GM23338 (cell line): Measurements from ENCODE around the gene CACHD1. TPM values are rescaled to one million over a fixed set of nuclear protein-coding genes. Genes with fewer than 3 reads are reported as not detected.

Source experiments
- ATAC-seq: fragments of 200-7000 bp; cut with Tn5 transposase; 3 replicates; pipeline ENCODE4 v1.9.1; 2020
- DNase-seq: peaks from one replicate; pipeline ENCODE4 v3.0.0-alpha.2; 2015; ENCODE audit warnings: low spot score
- H2AFZ ChIP-seq: fragments of 200-600 bp; sonication (generic); 2 replicates; pipeline ENCODE4 v1.8.0; 2016; ENCODE audit warnings: antibody characterized with exemption, mild to moderate bottlenecking, moderate library complexity
- H3F3A ChIP-seq: fragments of 200-600 bp; sonication (generic); replicated peaks from 2 replicates; pipeline ENCODE4 v1.8.0; 2017; ENCODE audit warnings: antibody characterized with exemption, mixed run types, low read depth
- H3K27ac ChIP-seq: fragments of 200-600 bp; sonication (generic); 2 replicates; pipeline ENCODE4 v1.6.1; 2016; ENCODE audit warnings: low read depth
- H3K27me3 ChIP-seq: fragments of 200-600 bp; sonication (generic); 2 replicates; pipeline ENCODE4 v1.8.0; 2016; ENCODE audit warnings: mild to moderate bottlenecking, mixed run types, moderate library complexity; ENCODE audit not compliant: insufficient read depth
- H3K36me3 ChIP-seq: fragments of 200-600 bp; sonication (generic); 2 replicates; pipeline ENCODE4 v1.8.0; 2016; ENCODE audit warnings: mild to moderate bottlenecking; ENCODE audit not compliant: insufficient read depth
- H3K4me1 ChIP-seq: fragments of 200-600 bp; sonication (generic); 2 replicates; pipeline ENCODE4 v1.8.0; 2016; ENCODE audit warnings: mild to moderate bottlenecking, moderate library complexity; ENCODE audit not compliant: insufficient read depth
- H3K4me2 ChIP-seq: fragments of 200-600 bp; sonication (generic); 2 replicates; pipeline ENCODE4 v1.7.1; 2017; ENCODE audit warnings: mixed run types
- H3K4me3 ChIP-seq: fragments of 200-600 bp; sonication (generic); 2 replicates; pipeline ENCODE4 v1.6.1; 2016; ENCODE audit warnings: mixed run types
- H3K79me2 ChIP-seq: fragments of 200-600 bp; sonication (generic); replicated peaks from 2 replicates; pipeline ENCODE4 v1.8.0; 2017; ENCODE audit warnings: mild to moderate bottlenecking; ENCODE audit not compliant: insufficient read depth
- H3K9me2 ChIP-seq: fragments of 200-600 bp; sonication (generic); 2 replicates; pipeline ENCODE4 v1.8.0; 2017; ENCODE audit not compliant: insufficient read depth
- H4K20me1 ChIP-seq: fragments of 200-600 bp; sonication (generic); replicated peaks from 2 replicates; pipeline ENCODE4 v1.8.0; 2017; ENCODE audit warnings: mild to moderate bottlenecking; ENCODE audit not compliant: insufficient read depth
- H3K27ac Mint-ChIP-seq: 2 replicates; pipeline ENCODE4 v1.8.0; 2020; ENCODE audit warnings: inconsistent platforms, mild to moderate bottlenecking, moderate library complexity, mixed read lengths
- H3K27me3 Mint-ChIP-seq: 3 replicates; pipeline ENCODE4 v1.8.0; 2022; ENCODE audit warnings: low read depth, mild to moderate bottlenecking, moderate library complexity, mixed read lengths, inconsistent platforms; ENCODE audit not compliant: insufficient read depth, poor library complexity
- H3K36me3 Mint-ChIP-seq: 3 replicates; pipeline ENCODE4 v1.8.0; 2021; ENCODE audit warnings: low read depth, mild to moderate bottlenecking, inconsistent platforms, moderate library complexity, mixed read lengths
- H3K4me1 Mint-ChIP-seq: 3 replicates; pipeline ENCODE4 v1.8.0; 2020; ENCODE audit warnings: mild to moderate bottlenecking, inconsistent platforms, mixed read lengths
- H3K4me3 Mint-ChIP-seq: 3 replicates; pipeline ENCODE4 v1.8.0; 2021; ENCODE audit warnings: moderate library complexity, mild to moderate bottlenecking, inconsistent platforms, mixed read lengths
- H3K9me3 Mint-ChIP-seq: 3 replicates; pipeline ENCODE4 v1.8.0; 2020; ENCODE audit warnings: moderate library complexity, mild to moderate bottlenecking, inconsistent platforms, mixed read lengths
- CREB1 ChIP-seq: fragments of 250-450 bp; sonication (Bioruptor Pico); IDR thresholded peaks from 2 replicates; pipeline ENCODE4 v1.5.0; 2020; ENCODE audit warnings: low read depth, mild to moderate bottlenecking, moderate library complexity
- JUNB ChIP-seq: IDR thresholded peaks from one replicate; pipeline ENCODE4 v1.6.1; 2016; ENCODE audit warnings: antibody characterized with exemption; ENCODE audit not compliant: unreplicated experiment
- POLR2AphosphoS5 ChIP-seq: IDR thresholded peaks from 2 replicates; pipeline ENCODE4 v1.6.1; 2016; ENCODE audit warnings: antibody characterized with exemption, low read depth
- ZNF114 ChIP-seq: fragments of 250-450 bp; sonication (Bioruptor Pico); IDR thresholded peaks from 2 replicates; pipeline ENCODE4 v1.5.0; 2020; ENCODE audit warnings: mild to moderate bottlenecking, moderate library complexity
- polyA plus RNA-seq: library from polyadenylated mRNA; unstranded; fragments of >200 nt; fragmentation: Nextera tagmentation; extraction: Ambion mirVana; gene quantifications from 2 replicates; pipeline ENCODE4 v1.2.1, GENCODE V29; 2016
- total RNA-seq: library from RNA; depleted of rRNA; stranded (reverse); fragments of >200 nt; shearing (Covaris generic); gene quantifications from 2 replicates; pipeline ENCODE4 v1.2.3, GENCODE V29; 2014
- TF ChIP-seq, protein P1 (sequence below): fragments of 250-450 bp; sonication (Bioruptor Pico); IDR thresholded peaks from 2 replicates; pipeline ENCODE4 v1.5.0; 2020; ENCODE audit warnings: mild to moderate bottlenecking, moderate library complexity
- TF ChIP-seq, protein P2 (sequence below): IDR thresholded peaks from one replicate; pipeline ENCODE4 v1.6.1; 2018; ENCODE audit warnings: antibody characterized with exemption; ENCODE audit not compliant: unreplicated experiment

CACHD1 gene
- total and polyA plus RNA-seq, 2 experiments from 2014 or later: 12.6 to 43.7 TPM

DNA sequence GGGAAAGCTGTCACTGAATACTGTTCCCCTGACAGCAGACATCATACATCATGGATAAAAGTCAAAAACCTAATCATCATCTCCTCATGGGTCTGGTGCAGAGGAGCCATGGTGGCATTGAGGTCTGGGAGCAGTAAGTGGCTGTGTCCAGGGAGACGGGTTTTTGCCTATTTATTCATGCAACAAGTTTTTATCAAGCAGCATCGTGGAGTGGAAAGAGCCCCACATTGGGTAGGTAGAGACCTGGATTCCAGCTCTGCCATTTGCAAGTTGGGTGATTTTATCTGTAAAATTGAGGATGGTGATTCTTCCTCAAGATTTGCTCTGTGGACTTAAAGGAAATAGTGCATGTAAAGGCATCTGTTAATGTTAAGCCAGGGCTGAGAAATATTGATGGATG lies 4.2 kb downstream of the CACHD1 start:
- H3K27ac Mint-ChIP-seq: no peak overlapping the region
- peaks cover 49% of the 10 kb centered on the region for H3K4me1 ChIP-seq
- H3F3A ChIP-seq: no peaks in the 10 kb centered on the region
- peak overlapping the region; percentile 88; the same call in 1 of the 2 replicates for H3K27ac ChIP-seq
- H3K36me3 Mint-ChIP-seq: peaks cover 20% of the 10 kb centered on the region
- no peaks in the 10 kb centered on the region for H3K9me3 Mint-ChIP-seq
- peak overlapping the region; percentile 39 for H3K4me3 ChIP-seq
- H3K4me2 ChIP-seq: peak overlapping the region; percentile 59
- DNase-seq (no peak), ATAC-seq (no peak)
- peaks cover 3% of the 10 kb centered on the region; the same call in 1 of the 2 replicates for H4K20me1 ChIP-seq
- peaks cover 57% of the 10 kb centered on the region for H3K4me1 Mint-ChIP-seq
- peak overlapping the region; percentile 53 for H3K4me3 Mint-ChIP-seq
- peaks cover 18% of the 10 kb centered on the region for H3K27me3 Mint-ChIP-seq
- H2AFZ ChIP-seq: no peak overlapping the region
- H3K27me3 ChIP-seq: peaks cover 4% of the 10 kb centered on the region
- no peaks in the 10 kb centered on the region for H3K9me2 ChIP-seq
- H3K79me2 ChIP-seq: peaks cover 73% of the 10 kb centered on the region
- TF ChIP-seq JUNB (no peak), POLR2AphosphoS5 (no peak), ZNF114 (CRISPR knock-in tag) (no peak), CREB1 (CRISPR knock-in tag) (no peak)
- TF ChIP-seq, protein P1, sequence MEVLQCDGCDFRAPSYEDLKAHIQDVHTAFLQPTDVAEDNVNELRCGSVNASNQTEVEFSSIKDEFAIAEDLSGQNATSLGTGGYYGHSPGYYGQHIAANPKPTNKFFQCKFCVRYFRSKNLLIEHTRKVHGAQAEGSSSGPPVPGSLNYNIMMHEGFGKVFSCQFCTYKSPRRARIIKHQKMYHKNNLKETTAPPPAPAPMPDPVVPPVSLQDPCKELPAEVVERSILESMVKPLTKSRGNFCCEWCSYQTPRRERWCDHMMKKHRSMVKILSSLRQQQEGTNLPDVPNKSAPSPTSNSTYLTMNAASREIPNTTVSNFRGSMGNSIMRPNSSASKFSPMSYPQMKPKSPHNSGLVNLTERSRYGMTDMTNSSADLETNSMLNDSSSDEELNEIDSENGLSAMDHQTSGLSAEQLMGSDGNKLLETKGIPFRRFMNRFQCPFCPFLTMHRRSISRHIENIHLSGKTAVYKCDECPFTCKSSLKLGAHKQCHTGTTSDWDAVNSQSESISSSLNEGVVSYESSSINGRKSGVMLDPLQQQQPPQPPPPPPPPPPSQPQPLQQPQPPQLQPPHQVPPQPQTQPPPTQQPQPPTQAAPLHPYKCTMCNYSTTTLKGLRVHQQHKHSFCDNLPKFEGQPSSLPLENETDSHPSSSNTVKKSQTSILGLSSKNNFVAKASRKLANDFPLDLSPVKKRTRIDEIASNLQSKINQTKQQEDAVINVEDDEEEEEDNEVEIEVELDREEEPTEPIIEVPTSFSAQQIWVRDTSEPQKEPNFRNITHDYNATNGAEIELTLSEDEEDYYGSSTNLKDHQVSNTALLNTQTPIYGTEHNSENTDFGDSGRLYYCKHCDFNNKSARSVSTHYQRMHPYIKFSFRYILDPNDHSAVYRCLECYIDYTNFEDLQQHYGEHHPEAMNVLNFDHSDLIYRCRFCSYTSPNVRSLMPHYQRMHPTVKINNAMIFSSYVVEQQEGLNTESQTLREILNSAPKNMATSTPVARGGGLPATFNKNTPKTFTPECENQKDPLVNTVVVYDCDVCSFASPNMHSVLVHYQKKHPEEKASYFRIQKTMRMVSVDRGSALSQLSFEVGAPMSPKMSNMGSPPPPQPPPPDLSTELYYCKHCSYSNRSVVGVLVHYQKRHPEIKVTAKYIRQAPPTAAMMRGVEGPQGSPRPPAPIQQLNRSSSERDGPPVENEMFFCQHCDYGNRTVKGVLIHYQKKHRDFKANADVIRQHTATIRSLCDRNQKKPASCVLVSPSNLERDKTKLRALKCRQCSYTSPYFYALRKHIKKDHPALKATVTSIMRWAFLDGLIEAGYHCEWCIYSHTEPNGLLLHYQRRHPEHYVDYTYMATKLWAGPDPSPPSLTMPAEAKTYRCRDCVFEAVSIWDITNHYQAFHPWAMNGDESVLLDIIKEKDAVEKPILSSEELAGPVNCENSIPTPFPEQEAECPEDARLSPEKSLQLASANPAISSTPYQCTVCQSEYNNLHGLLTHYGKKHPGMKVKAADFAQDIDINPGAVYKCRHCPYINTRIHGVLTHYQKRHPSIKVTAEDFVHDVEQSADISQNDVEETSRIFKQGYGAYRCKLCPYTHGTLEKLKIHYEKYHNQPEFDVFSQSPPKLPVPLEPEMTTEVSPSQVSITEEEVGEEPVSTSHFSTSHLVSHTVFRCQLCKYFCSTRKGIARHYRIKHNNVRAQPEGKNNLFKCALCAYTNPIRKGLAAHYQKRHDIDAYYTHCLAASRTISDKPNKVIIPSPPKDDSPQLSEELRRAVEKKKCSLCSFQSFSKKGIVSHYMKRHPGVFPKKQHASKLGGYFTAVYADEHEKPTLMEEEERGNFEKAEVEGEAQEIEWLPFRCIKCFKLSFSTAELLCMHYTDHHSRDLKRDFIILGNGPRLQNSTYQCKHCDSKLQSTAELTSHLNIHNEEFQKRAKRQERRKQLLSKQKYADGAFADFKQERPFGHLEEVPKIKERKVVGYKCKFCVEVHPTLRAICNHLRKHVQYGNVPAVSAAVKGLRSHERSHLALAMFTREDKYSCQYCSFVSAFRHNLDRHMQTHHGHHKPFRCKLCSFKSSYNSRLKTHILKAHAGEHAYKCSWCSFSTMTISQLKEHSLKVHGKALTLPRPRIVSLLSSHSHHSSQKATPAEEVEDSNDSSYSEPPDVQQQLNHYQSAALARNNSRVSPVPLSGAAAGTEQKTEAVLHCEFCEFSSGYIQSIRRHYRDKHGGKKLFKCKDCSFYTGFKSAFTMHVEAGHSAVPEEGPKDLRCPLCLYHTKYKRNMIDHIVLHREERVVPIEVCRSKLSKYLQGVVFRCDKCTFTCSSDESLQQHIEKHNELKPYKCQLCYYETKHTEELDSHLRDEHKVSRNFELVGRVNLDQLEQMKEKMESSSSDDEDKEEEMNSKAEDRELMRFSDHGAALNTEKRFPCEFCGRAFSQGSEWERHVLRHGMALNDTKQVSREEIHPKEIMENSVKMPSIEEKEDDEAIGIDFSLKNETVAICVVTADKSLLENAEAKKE: no peak
- TF ChIP-seq, protein P2, sequence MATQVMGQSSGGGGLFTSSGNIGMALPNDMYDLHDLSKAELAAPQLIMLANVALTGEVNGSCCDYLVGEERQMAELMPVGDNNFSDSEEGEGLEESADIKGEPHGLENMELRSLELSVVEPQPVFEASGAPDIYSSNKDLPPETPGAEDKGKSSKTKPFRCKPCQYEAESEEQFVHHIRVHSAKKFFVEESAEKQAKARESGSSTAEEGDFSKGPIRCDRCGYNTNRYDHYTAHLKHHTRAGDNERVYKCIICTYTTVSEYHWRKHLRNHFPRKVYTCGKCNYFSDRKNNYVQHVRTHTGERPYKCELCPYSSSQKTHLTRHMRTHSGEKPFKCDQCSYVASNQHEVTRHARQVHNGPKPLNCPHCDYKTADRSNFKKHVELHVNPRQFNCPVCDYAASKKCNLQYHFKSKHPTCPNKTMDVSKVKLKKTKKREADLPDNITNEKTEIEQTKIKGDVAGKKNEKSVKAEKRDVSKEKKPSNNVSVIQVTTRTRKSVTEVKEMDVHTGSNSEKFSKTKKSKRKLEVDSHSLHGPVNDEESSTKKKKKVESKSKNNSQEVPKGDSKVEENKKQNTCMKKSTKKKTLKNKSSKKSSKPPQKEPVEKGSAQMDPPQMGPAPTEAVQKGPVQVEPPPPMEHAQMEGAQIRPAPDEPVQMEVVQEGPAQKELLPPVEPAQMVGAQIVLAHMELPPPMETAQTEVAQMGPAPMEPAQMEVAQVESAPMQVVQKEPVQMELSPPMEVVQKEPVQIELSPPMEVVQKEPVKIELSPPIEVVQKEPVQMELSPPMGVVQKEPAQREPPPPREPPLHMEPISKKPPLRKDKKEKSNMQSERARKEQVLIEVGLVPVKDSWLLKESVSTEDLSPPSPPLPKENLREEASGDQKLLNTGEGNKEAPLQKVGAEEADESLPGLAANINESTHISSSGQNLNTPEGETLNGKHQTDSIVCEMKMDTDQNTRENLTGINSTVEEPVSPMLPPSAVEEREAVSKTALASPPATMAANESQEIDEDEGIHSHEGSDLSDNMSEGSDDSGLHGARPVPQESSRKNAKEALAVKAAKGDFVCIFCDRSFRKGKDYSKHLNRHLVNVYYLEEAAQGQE: no peak
- no peaks in the 10 kb centered on the region for H3K36me3 ChIP-seq
